Germinal center (tissue), 1 donor: ENCODE data around the gene TOP3A.

Experiments
- DNase-seq: peaks from one replicate; pipeline ENCODE4 v3.0.0; 2012; ENCODE audit warnings: mixed read lengths, low spot score

Gene TOP3A

GRCh38 chr17:18231164-18231563 is 83.6 kb downstream of the TOP3A start:
- DNase-seq = no peak

DNA sequence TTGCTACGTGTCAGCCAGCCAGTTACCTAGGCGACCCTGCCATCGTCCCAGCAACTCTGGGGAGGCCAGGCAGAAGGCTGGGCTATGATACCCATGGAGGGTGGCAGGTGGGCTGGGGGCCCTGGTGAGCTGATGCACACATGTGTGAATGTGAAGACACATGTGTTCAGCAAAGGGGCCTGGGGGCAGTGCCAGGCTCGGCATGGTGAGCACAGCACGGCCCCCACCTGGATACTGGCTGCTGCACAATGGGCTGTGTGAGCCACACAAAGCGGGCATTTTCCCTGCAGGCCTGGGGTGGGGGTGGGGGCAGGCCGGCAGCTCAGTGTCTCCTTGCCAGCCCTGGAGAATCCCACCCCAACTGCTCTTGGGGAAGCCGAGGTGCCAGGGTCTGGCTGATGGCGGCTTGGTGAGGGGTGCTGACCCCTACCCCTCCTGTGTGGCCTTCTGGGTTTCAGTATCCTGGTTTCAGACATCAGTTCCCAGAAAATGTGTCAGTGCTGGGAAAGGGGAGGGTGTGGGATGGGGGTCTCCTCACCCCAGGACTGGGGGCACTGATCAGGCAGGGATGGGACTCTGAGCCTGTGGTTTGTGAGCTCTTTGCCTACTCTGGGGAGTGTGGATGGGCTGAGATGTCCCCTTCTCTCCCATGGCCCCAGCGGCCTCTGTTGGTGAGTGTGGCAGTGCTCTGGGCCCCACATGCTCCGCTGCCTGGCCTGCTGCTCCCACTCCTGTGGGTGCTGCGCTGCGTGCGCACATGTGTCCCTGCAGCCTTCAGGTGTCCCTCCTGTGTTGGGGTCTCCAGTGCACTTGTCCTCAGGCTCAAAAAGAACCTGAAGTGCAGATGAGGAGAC is 84.3 kb downstream of the TOP3A start:
- DNase-seq = no peak

- DNase-seq = no peak
Observed at GRCh38 chr17:18229771-18230170, 85.0 kb downstream of the TOP3A start.

DNA sequence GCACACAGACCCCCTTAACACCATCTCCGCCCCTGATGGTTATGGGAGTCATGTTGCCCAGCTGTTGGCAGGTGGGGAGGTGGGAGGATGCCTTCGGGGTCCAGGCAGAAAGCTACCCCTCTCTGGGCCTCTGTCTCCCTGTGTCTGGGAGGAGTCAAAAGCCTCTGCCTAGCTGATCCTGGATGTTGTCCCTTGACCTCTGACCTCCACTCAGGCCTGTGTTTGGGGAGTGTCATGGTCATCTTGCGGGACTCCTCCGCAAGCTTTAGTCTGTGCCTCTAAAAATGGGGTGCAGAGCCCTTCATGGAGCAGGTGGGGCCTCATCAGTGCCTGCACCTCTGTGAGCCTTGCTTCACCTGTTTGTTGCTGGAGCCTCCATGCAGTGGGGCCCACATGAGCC is 85.5 kb downstream of the TOP3A start:
- DNase-seq = no peak

DNA sequence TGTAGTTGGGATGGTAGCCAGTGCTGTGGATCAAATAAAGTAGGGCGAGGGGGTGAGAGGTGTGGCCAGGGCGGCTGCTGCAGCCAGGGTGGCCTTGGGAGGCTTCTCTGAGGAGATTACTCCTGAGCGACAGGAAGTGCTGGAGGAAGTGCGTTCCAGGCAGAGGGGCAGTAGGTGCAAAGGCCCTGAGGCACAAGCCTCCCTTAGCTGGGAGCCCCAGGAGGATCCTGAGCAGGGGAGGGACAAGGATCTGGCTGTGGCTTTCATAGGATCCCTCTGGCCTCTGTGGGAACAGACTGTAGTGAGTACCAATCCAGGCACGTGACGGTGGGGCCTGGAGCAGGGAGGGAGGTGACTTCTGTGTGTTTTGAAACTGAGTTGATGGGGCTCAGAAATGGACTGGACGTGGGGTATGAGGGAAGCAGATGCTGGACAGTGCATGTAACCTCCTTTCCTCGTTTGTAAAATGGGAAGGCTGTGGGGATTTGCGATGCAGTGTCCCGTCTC is 86.6 kb downstream of the TOP3A start:
- DNase-seq = no peak

DNA sequence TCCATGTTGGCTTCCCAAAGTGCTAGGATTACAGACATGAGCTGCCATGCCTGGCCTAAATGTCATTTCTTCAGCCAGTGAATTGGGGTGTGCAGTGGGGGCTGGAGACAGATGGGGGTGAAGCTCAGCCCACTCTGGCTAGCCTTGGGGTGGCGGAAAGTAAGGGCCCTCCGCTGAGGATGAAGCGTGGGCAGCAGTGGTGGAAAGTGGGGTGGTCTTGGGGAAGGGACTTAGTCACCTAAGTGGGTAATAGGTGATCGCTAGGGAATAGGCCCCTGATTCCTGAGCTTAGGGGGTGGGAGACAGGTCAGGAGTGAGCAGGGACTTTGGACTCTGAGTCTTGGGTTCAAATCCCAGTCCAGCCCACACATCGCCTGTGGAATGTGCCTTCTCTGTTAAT is 87.2 kb downstream of the TOP3A start:
- no peak for DNase-seq

- no peak for DNase-seq
Observed at GRCh38 chr17:18226284-18226945, 88.4 kb downstream of the TOP3A start.

GRCh38 chr17:18225642-18226283 is 89.0 kb downstream of the TOP3A start:
- DNase-seq = no peak

- peak; percentile 99 for DNase-seq
Observed at GRCh38 chr17:18225121-18225641, 89.6 kb downstream of the TOP3A start, which contains the start of gene LLGL1. TSS of gene LLGL1 (plus strand) at chr17:18225635. CDS start at chr17:18225683, 48 bp downstream.

DNA sequence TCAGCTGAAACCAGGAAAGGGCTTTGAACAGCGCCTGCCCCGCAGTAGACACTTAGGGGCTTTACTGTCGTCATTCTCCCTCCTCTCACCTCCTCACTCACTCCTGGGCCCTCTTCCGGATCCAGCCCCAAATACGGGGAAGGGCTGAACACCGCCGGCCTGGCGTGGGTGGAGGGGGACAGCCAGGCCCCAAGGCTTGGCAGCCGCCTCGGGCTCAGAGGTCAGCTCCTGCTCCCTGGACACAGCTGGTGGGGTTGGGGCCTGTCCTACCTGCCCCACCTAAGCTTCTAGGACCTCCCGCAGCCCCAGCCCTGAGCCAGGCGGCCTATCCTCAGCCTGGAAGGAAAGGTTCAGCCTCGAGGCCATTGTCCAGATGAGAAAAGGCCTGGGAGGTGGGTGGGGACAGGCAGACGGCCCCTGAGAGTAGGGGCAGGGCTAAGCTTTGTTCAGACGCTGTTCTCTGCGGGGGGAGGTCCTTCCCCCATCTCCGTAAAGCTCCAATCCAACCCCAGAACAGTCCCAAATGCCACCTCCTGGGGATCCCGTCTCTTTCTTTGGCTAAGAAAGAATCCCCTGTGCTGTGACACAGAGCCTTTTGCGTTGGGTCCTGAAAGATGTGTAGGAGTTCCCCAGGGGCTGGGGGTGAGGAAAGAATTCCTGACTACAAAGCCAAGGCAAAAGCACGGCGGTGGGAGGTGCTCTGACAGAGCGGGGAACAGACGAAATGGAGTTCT is 90.2 kb downstream of the TOP3A start:
- DNase-seq = no peak

DNA sequence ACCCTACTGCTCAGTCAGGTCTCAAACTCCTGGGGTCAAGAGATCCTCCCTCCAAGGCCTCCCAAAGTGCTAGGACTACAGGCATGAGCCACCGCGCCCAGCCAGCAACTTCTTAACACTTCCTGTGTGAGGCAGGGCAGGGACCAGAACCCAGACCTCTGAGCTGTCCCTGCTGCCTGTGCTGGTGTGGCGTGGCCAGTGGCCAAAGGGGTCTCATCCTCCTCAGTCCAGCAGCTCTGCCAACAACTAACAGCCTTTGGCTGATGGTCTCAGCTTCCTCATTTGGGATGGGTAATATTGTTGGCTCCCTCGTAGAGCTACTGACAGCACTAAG is 90.8 kb downstream of the TOP3A start:
- no peak for DNase-seq
